Neural cell (in vitro differentiated cells): ENCODE data around the gene PALM3.

Experiments
- EP300 ChIP-seq: fragments of 450-650 bp; conservative IDR thresholded peaks from 2 replicates; pipeline ENCODE4 v1.6.1; 2014; ENCODE audit warnings: antibody characterized with exemption, mild to moderate bottlenecking, moderate library complexity; ENCODE audit not compliant: poor library complexity, severe bottlenecking
- EZH2 ChIP-seq: fragments of 200-600, 300-800 bp; shearing (Covaris generic), sonication (generic); IDR thresholded peaks from 2 replicates; pipeline ENCODE4 v1.6.1; 2014; ENCODE audit warnings: antibody characterized with exemption, low read length, borderline replicate concordance, mild to moderate bottlenecking; ENCODE audit not compliant: insufficient read depth, poor library complexity, severe bottlenecking
- SMC3 ChIP-seq: fragments of 450-650 bp; conservative IDR thresholded peaks from 2 replicates; pipeline ENCODE4 v1.6.1; 2014; ENCODE audit warnings: antibody characterized with exemption, mild to moderate bottlenecking, moderate library complexity; ENCODE audit not compliant: poor library complexity
- TAF1 ChIP-seq: IDR thresholded peaks from 2 replicates; pipeline ENCODE4 v1.6.1; 2012; ENCODE audit warnings: low read depth
- TF ChIP-seq, protein P1 (sequence below): fragments of 450-650 bp; IDR thresholded peaks from 2 replicates; pipeline ENCODE4 v1.5.1; 2014; ENCODE audit warnings: antibody characterized with exemption, mild to moderate bottlenecking, moderate library complexity; ENCODE audit not compliant: poor library complexity, severe bottlenecking

- TF ChIP-seq, protein P1, sequence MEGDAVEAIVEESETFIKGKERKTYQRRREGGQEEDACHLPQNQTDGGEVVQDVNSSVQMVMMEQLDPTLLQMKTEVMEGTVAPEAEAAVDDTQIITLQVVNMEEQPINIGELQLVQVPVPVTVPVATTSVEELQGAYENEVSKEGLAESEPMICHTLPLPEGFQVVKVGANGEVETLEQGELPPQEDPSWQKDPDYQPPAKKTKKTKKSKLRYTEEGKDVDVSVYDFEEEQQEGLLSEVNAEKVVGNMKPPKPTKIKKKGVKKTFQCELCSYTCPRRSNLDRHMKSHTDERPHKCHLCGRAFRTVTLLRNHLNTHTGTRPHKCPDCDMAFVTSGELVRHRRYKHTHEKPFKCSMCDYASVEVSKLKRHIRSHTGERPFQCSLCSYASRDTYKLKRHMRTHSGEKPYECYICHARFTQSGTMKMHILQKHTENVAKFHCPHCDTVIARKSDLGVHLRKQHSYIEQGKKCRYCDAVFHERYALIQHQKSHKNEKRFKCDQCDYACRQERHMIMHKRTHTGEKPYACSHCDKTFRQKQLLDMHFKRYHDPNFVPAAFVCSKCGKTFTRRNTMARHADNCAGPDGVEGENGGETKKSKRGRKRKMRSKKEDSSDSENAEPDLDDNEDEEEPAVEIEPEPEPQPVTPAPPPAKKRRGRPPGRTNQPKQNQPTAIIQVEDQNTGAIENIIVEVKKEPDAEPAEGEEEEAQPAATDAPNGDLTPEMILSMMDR, result no peak
- TF ChIP-seq EZH2, result no peak
- TF ChIP-seq EP300, result no peak
- TF ChIP-seq TAF1, result no peak
- TF ChIP-seq SMC3, result no peak
Observed at GRCh38 chr19:14051980-14052379, 9.9 kb downstream of the PALM3 start.
